ENCODE measurements around the gene PRKCH. TPM values are rescaled to one million over a fixed set of nuclear protein-coding genes. Genes with fewer than 3 reads are reported as not detected.
A peak's percentile ranks its signal among the peaks of the same experiment; 100 is the strongest.

The PRKCH gene
- total and polyA plus RNA-seq, 12 donors, result 8.3 to 25.1 (median 17.7) TPM

GRCh38 chr14:61391119-61391518 lies 69.7 kb downstream of the PRKCH start:
- intact Hi-C loops (cut with DNase I), result no loop called here
- Histone ChIP-seq H3K27me3 (no peaks in the 10 kb centered on the region), H3K27ac (peak overlapping the region in 1 of 10 donors; percentile 31), H3K36me3 (no peaks in the 10 kb centered on the region), H3K4me3 (no peak overlapping the region), H3K9me3 (no peaks in the 10 kb centered on the region), H3K4me1 (peaks cover 4 to 84% (median 46%) of the 10 kb centered on the region in 9 donors)
- DNase-seq, result no peak
- 65 to 71% methylated on average over 3 of the region's 3 CpGs for WGBS, 2 donors
- TF ChIP-seq, protein P1, sequence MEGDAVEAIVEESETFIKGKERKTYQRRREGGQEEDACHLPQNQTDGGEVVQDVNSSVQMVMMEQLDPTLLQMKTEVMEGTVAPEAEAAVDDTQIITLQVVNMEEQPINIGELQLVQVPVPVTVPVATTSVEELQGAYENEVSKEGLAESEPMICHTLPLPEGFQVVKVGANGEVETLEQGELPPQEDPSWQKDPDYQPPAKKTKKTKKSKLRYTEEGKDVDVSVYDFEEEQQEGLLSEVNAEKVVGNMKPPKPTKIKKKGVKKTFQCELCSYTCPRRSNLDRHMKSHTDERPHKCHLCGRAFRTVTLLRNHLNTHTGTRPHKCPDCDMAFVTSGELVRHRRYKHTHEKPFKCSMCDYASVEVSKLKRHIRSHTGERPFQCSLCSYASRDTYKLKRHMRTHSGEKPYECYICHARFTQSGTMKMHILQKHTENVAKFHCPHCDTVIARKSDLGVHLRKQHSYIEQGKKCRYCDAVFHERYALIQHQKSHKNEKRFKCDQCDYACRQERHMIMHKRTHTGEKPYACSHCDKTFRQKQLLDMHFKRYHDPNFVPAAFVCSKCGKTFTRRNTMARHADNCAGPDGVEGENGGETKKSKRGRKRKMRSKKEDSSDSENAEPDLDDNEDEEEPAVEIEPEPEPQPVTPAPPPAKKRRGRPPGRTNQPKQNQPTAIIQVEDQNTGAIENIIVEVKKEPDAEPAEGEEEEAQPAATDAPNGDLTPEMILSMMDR (IDR thresholded peaks at IDR 0.05), result no peak
- ATAC-seq, result no peak

DNA sequence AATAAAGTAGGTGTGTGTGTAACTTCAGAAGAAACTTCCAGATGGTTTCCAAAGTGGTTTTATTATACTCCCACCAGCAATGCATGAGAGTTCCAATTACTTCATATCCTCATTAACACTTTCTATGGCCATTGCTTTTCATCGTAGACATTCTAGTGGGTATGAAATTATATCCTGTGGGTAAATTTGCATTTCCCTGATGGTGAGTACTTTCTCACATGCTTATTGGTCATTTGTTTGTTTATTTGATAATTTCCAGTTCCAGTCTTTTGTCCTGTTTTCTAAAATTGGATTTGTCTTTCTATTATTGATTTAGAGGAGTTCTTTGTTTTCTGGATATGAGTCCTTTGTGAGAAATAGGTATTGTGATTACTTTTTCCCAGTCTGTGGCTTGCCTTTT lies 70.9 kb downstream of the PRKCH start:
- DNase-seq (no peak), ATAC-seq (no peak)
- H3K27me3 ChIP-seq, result no peaks in the 10 kb centered on the region
- no peak overlapping the region for H3K27ac ChIP-seq
- WGBS, 2 donors, result 69 to 71% methylated on average over 1 of the region's 1 CpG
- H3K9me3 ChIP-seq, result no peaks in the 10 kb centered on the region
- H3K4me3 ChIP-seq, result no peak overlapping the region
- H3K4me1 ChIP-seq, result peaks cover 0 to 73% (median 34%) of the 10 kb centered on the region in 9 donors
- TF ChIP-seq, protein P1 (IDR thresholded peaks at IDR 0.05), result no peak
- H3K36me3 ChIP-seq, result no peaks in the 10 kb centered on the region
- intact Hi-C loops (cut with DNase I), result no loop called here

DNA sequence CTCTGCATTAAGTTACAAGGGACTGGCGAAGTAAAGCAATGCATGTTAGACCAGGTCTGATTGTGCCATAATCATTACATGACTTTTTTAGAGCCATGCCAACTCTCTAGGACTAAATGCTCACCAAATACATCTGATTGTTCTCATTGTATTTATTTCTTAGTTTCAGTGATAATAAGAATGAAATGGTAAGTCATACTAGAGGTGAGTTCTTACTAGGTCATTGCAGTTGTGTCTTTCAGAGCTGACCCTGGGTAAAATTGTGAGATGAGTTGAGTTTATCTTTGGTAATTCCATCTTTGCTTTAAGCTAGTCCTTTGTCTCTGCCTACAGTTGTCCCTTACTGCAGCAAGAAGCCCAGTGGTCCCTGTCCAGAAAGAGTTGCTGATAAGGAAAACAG lies 73.2 kb downstream of the PRKCH start:
- H3K4me3 ChIP-seq, result no peak overlapping the region
- peaks cover 0 to 61% (median 11%) of the 10 kb centered on the region in 9 donors for H3K4me1 ChIP-seq
- no peak for DNase-seq
- no peak overlapping the region for H3K27ac ChIP-seq
- H3K9me3 ChIP-seq, result no peaks in the 10 kb centered on the region
- 96% methylated on average over 1 of the region's 1 CpG for WGBS, 2 donors
- H3K36me3 ChIP-seq, result no peaks in the 10 kb centered on the region
- no peaks in the 10 kb centered on the region for H3K27me3 ChIP-seq
- intact Hi-C loops (cut with DNase I), result no loop called here
- TF ChIP-seq, protein P1 (IDR thresholded peaks at IDR 0.05), result no peak
- ATAC-seq, result no peak

- no peak overlapping the region for H3K4me3 ChIP-seq
- DNase-seq (no peak), ATAC-seq (peak in 1 of 8 donors; percentile 45)
- no peaks in the 10 kb centered on the region for H3K27me3 ChIP-seq
- TF ChIP-seq, protein P1 (IDR thresholded peaks at IDR 0.05), result no peak
- intact Hi-C loops (cut with DNase I), result no loop called here
- no peaks in the 10 kb centered on the region for H3K36me3 ChIP-seq
- peaks cover 0 to 54% (median 5%) of the 10 kb centered on the region in 9 donors for H3K4me1 ChIP-seq
- WGBS, 2 donors, result 58 to 59% methylated on average over 6 of the region's 6 CpGs
- H3K27ac ChIP-seq, result no peak overlapping the region
- H3K9me3 ChIP-seq, result no peaks in the 10 kb centered on the region
Measured at GRCh38 chr14:61395115-61395725, 73.8 kb downstream of the PRKCH start.

Measured in heart right ventricle (tissue), 16 donors.